Endothelial cell of umbilical vein (primary cell): ENCODE data around the gene ATAD2B. TPM values are rescaled to one million over a fixed set of nuclear protein-coding genes. Genes with fewer than 3 reads are reported as not detected.
A peak's percentile ranks its signal among the peaks of the same experiment; 100 is the strongest.

Experiments used
- BruUV-seq: library from RNA; stranded (reverse); fragments of 400-500 nt; replicated peaks from 2 replicates; lab custom pipeline; 2021; lab: Mats Ljungman, UMichigan
- CTCF ChIA-PET: fragments of 300-600, 350-600 bp; sonication (Branson Sonifier 250); formaldehyde crosslinking; loops from one replicate; lab custom pipeline; 2021; ENCODE audit warnings: antibody characterized with exemption, inconsistent platforms; lab: Charles Lee
- POLR2A ChIA-PET: fragments of 300-600, 350-600 bp; sonication (Branson Sonifier 250); formaldehyde crosslinking; loops from one replicate; lab custom pipeline; 2021; ENCODE audit warnings: antibody characterized with exemption, inconsistent platforms; lab: Charles Lee
- DNase-seq: peaks from one replicate; pipeline ENCODE4 v3.0.0-alpha.2; 2011; ENCODE audit warnings: low read depth, low spot score
- FAIRE-seq: peaks from 2 replicates; lab custom pipeline; 2011; peaks lifted over from hg19 to GRCh38; lab: Jason Lieb, UNC
- H2AFZ ChIP-seq: 2 replicates; pipeline ENCODE4 v1.6.0; 2012; ENCODE audit warnings: low read depth, low read length, control low read depth, inconsistent platforms
- H3K27ac ChIP-seq: 2 replicates; pipeline ENCODE4 v1.5.1; 2011; ENCODE audit warnings: low read depth, mild to moderate bottlenecking, control low read depth, low read length, moderate library complexity; ENCODE audit not compliant: insufficient read depth
- H3K27me3 ChIP-seq, 2 experiments: 2 replicates each; pipeline versions ENCODE4 v1.6.0 to v1.6.1; 2011; ENCODE audit warnings: low read length in 2 of 2, mixed read lengths in 1 of 2; ENCODE audit not compliant: control insufficient read depth in 2 of 2, insufficient read depth in 2 of 2
- H3K36me3 ChIP-seq, 2 experiments: 2 replicates in 1 of 2; 3 replicates in 1 of 2; pipeline ENCODE4 v1.5.1; 2011; ENCODE audit warnings: low read length in 2 of 2, mild to moderate bottlenecking in 1 of 2, moderate library complexity in 1 of 2; ENCODE audit not compliant: control insufficient read depth in 2 of 2, insufficient read depth in 2 of 2; ENCODE audit errors: extremely low read depth in 1 of 2
- H3K4me1 ChIP-seq: 3 replicates; pipeline ENCODE4 v1.5.1; 2011; ENCODE audit warnings: mild to moderate bottlenecking, low read length; ENCODE audit not compliant: control insufficient read depth, insufficient read depth; ENCODE audit errors: extremely low read depth
- H3K4me2 ChIP-seq: 2 replicates; pipeline ENCODE4 v1.6.1; 2011; ENCODE audit warnings: low read length, control low read depth, mixed read lengths; ENCODE audit not compliant: insufficient read depth
- H3K4me3 ChIP-seq, 3 experiments: fragments of 200-600 bp in 1 of 3; sonication (generic), shearing (Covaris generic) in 1 of 3; replicated peaks in 1 of 3; 2 replicates each; pipeline ENCODE4 v1.5.1; 2011 to 2016; ENCODE audit warnings: control low read depth in 3 of 3, low read length in 3 of 3, mild to moderate bottlenecking in 2 of 3, inconsistent platforms in 1 of 3, low read depth in 1 of 3, moderate library complexity in 1 of 3; ENCODE audit not compliant: insufficient read depth in 1 of 3
- H3K79me2 ChIP-seq: 2 replicates; pipeline ENCODE4 v1.6.0; 2012; ENCODE audit warnings: low read length, inconsistent platforms; ENCODE audit not compliant: control insufficient read depth, insufficient read depth
- H3K9ac ChIP-seq: replicated peaks from 2 replicates; pipeline ENCODE3; 2011; ENCODE audit warnings: low read length, control low read depth; ENCODE audit not compliant: insufficient read depth; ENCODE audit errors: extremely low read depth
- H3K9me1 ChIP-seq: replicated peaks from 3 replicates; pipeline ENCODE4 v1.6.0; 2011; ENCODE audit warnings: mild to moderate bottlenecking, low read length; ENCODE audit not compliant: control insufficient read depth, insufficient read depth; ENCODE audit errors: extremely low read depth
- H3K9me3 ChIP-seq: replicated peaks from 2 replicates; pipeline ENCODE4 v1.5.1; 2012; ENCODE audit warnings: low read length, inconsistent platforms; ENCODE audit not compliant: control insufficient read depth, insufficient read depth
- H4K20me1 ChIP-seq: replicated peaks from 2 replicates; pipeline ENCODE3; 2011; ENCODE audit warnings: mild to moderate bottlenecking, low read length; ENCODE audit not compliant: control insufficient read depth, insufficient read depth; ENCODE audit errors: extremely low read depth
- CTCF ChIP-seq, 2 donors: IDR thresholded peaks; 1 replicate in 1 of 2; 2 replicates in 1 of 2; pipeline ENCODE4 v1.5.1; 2011; ENCODE audit warnings: low read length in 2 of 2, mild to moderate bottlenecking in 2 of 2, moderate library complexity in 2 of 2, control low read depth in 1 of 2, inconsistent platforms in 1 of 2, low read depth in 1 of 2; ENCODE audit not compliant: insufficient read depth in 1 of 2; ENCODE audit errors: extremely low read depth in 1 of 2
- EZH2 ChIP-seq: IDR thresholded peaks from 2 replicates; pipeline ENCODE4 v1.6.1; 2012; ENCODE audit warnings: borderline replicate concordance, low read depth, mild to moderate bottlenecking, moderate library complexity, low read length, inconsistent platforms; ENCODE audit not compliant: severe bottlenecking
- FOS ChIP-seq: IDR thresholded peaks from 2 replicates; pipeline ENCODE4 v1.6.1; 2011; ENCODE audit warnings: mild to moderate bottlenecking, low read length, moderate library complexity, borderline replicate concordance; ENCODE audit not compliant: insufficient read depth
- JUN ChIP-seq: IDR thresholded peaks from 2 replicates; pipeline ENCODE4 v1.6.1; 2011; ENCODE audit warnings: borderline replicate concordance, low read depth; ENCODE audit not compliant: insufficient read length, insufficient read depth
- MAX ChIP-seq: IDR thresholded peaks from 2 replicates; pipeline ENCODE4 v1.6.1; 2011; ENCODE audit not compliant: insufficient read depth, insufficient read length
- MYC ChIP-seq: IDR thresholded peaks from one replicate; pipeline ENCODE4 v1.6.1; 2011; ENCODE audit warnings: mild to moderate bottlenecking, low read depth, low read length
- dilution Hi-C: fragments of 300-500 bp; cut with MboI; formaldehyde crosslinking; loops from one replicate; pipeline ENCODE4 v1.15.0; 2019; ENCODE audit warnings: low sequenced_read_pairs; ENCODE audit not compliant: extremely low pct_ligation_motif_present
- intact Hi-C: fragments of 100-400 bp; cut with micrococcal nuclease; formaldehyde crosslinking; loops from one replicate; pipeline ENCODE4 v1.10.0; 2022
- polyA plus RNA-seq, 4 experiments: library from polyadenylated mRNA; depleted of rRNA in 3 of 4; stranded (reverse) in 3 of 4; unstranded in 1 of 4; fragments of >200 nt; gene quantifications; 2 replicates each; pipeline versions ENCODE4 v1.2.1 to v1.2.3, GENCODE V29; 2011 to 2012; ENCODE audit warnings: missing spikeins in 1 of 4
- total RNA-seq: library from RNA; stranded (reverse); gene quantifications from 2 replicates; pipeline ENCODE4 v1.2.3, GENCODE V29; 2021

Gene ATAD2B
- total and polyA plus RNA-seq, 2 donors (not counting 3 experiments of a cell fraction or from before 2014, with no cell fraction given), result 2.5 to 19.1 TPM

- peaks cover 39% of the 10 kb centered on the region for H3K79me2 ChIP-seq
- DNase-seq (no peak), FAIRE-seq (no peak)
- BruUV-seq, result no TSS peak
- no peaks in the 10 kb centered on the region for H3K9me3 ChIP-seq
- ChIA-PET CTCF (interaction anchor here (0.7 to 2.8 kb wide), 2 partner anchors 14 to 16 kb away, joined by 3 to 11 read pairs; partner anchors contain the start of gene ATAD2B), POLR2A (no interaction called here)
- no peak overlapping the region for H2AFZ ChIP-seq
- H3K27me3 ChIP-seq, result no peaks in the 10 kb centered on the region
- TF ChIP-seq EZH2 (no peak), FOS (no peak), MYC (no peak), JUN (no peak), CTCF (IDR thresholded peaks at IDR 0.05; ENCODE audit: extremely low read depth in 1 of 2, insufficient read depth in 1 of 2, low read depth in 1 of 2, low read length in 2 of 2) (no peak), MAX (no peak)
- H3K9me1 ChIP-seq, result no peaks in the 10 kb centered on the region
- intact Hi-C loops (loop anchor here (1.0 kb wide), 1 partner anchor 143 kb away; the partner anchor contains the start of gene TP53I3), dilution Hi-C loops (no loop called here)
- H3K27ac ChIP-seq, result no peak overlapping the region
- H3K4me3 ChIP-seq, result peak overlapping the region in 1 of 3 experiments; percentile 92
- H3K4me2 ChIP-seq, result peak overlapping the region; percentile 98
- H3K9ac ChIP-seq, result peak overlapping the region; percentile 83
- H3K4me1 ChIP-seq, result peaks cover 15% of the 10 kb centered on the region
- no peaks in the 10 kb centered on the region for H3K36me3 ChIP-seq
- H4K20me1 ChIP-seq, result no peaks in the 10 kb centered on the region
Observed at GRCh38 chr2:23941644-23942043, 14.7 kb upstream of the ATAD2B start.
